HPDE6-E6E7 (cell line): Measurements from ENCODE around the gene DNAAF1.
"Not testable (repeated sequence)": the region's sequence is repeated elsewhere in the genome, so short reads cannot be mapped to it uniquely, and the experiment has no call there.

Experiments used
- DNase-seq: peaks from one replicate; pipeline ENCODE4 v3.0.0; 2011; ENCODE audit warnings: missing footprints; ENCODE audit errors: extremely low spot score

The DNAAF1 gene

DNA sequence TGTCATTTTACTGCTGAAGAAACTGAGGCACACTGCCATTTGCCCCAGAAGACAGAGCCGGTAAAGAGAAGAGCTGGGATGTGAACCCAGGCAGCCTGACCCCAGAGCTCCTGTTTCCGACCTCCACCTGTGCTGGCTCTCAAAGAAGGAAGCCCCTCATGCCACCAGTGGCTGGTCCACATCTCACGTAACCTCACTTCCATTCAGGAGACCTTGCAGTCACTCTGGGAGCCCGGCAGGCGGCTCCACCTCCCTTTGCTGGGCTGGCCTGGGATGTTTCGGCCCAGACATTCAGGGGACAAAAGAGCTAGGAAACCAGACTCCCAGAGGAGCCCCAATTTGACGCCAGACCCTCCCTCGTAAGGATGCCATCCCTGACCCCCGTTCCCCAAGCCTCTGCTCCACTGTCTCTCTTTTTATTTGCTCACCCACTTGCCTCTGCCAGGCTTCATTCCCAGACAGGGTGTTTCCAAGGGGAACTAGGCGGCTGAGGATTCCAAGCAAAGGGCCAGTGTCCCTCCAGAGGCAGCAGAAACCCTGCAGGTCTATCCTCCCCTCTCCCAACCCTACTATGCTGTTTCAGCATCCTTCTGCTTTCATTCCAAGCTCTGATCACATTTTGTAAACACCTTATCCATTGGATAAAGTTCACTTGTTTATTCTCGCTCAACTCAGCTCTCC, 38.9 kb downstream of the DNAAF1 start:
- DNase-seq, result no peak

DNA sequence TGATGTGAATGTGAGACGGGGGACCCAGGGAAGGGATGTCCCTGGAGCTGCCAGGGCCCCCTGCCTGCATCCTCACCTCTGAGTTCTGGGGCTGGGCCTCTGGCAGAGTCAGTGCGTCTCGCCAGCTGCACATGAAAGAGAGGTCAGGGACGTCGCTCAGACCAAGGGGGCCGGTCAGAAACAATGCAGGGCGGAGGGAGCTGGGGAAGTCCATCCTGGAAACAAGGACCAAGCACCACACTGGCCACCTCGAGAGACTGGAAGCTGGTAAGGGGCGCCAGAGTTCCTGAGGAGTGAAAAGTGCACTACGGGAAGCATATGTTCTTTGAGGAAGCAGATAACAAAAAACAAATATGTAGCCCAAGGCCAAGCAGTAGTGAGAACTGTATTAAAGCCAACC, 39.7 kb downstream of the DNAAF1 start:
- DNase-seq, result no peak

DNA sequence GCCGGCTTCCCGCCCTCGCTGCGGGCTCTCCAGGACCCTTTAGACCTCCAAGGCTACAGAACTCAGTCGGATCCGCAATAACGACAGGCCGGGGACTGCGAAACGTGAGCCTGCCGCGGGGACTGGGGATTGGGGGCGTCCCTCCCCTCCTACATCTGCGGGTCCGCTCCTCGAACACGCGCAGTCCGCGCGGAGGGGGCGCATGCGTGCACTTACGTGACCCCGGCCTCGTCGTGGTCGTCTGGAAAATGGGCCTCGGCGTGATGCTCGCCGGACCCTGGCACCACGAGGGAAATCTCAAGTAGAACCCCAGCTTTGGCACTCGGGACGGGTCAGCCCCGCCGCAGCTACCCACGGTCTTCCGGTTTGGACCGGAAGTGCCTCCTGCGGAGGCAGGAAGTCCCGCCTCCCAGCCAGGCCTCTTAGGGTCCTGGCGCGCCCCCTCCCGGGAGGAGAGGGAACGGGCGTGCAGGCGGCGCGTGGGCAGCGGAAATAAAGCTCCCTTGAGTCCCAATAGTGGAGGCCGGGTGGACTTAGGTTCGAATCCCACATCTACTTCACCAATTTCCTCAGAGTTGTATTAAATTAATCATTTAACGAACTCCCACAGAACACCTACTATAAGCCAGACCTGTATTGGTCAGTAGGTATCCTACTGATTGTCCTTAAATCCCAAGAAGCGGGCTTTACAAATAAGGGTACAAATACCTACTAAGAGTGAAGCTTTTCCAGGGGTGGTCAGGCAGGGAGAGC, 41.8 kb downstream of the DNAAF1 start, which contains the start of gene TAF1C:
Gene TAF1C (minus strand): TSS at position 373 of the 753 bp plus-strand sequence. CDS start 2,069 bp downstream, outside the sequence.
- DNase-seq, result peak; percentile 96

DNA sequence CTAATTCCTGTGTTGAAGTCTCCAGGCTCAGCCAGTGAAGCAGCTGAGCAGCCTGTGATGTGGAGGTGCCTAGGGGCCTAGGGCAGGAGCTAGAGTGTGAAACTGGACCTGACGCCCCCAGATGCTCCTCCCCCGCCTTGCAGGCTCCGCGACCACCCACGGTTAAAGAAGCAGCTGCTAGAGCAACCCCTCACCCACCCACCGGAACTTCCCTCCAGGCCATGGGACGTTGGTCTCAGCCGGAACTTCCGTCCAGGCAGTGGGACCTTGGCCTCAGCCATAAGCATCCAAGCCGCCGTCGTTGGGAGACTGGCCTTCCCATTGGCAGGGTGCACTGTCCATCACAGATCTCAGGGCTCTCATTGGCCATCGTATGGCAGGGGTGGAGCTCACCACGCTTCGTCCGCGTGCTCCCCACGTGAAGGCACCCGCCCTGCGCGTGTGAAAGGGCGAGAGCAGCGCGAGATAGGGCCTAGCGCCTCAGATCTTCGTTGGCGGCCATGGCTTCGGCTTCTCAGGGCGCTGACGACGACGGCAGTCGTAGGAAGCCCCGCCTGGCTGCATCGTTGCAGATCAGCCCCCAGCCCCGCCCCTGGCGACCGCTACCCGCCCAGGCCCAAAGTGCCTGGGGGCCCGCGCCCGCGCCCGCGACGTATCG, 45.8 kb downstream of the DNAAF1 start, which contains the start of gene ADAD2:
Gene ADAD2 (plus strand): TSS at position 427 of the 658 bp plus-strand sequence. CDS start 74 bp downstream, at position 501.
- DNase-seq, result no peak

DNA sequence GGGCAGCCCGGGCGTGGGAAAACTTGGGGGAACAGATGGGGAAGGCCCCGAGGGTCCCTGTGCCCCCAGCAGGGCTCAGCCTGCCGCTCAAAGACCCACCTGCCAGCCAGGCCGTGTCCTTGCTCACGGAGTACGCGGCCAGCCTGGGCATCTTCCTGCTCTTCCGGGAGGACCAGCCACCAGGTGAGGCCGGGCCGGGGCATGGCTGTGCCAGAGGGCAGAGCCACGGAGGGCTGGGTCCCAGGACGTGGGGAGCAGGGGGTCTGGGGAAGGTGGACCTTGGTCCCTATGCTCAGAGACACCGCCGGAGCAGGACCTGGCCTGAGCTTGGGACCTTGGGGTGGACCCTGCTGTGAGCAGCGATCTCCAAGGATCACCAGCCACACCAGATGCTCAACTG, 46.4 kb downstream of the DNAAF1 start:
- no peak for DNase-seq

DNA sequence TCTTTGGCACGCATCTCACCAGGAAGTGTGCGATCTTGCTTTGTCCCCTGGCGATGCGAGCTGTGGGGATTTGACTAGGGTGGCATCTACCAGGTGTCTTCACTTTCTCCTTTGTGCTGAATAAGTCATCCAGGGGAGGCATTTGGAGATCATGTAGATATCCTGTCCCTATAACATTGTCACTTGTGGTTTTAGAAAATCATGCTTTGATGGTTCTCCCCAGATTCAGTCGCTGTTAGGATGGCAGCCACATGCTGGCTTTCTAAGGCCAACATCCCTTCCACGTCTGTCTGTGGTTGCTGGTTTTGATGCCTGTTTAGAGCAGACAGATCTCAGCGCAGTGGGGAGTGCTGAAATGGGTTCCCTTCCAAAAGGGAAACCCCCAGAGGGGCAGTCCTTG, 48.4 kb downstream of the DNAAF1 start:
- no peak for DNase-seq

DNA sequence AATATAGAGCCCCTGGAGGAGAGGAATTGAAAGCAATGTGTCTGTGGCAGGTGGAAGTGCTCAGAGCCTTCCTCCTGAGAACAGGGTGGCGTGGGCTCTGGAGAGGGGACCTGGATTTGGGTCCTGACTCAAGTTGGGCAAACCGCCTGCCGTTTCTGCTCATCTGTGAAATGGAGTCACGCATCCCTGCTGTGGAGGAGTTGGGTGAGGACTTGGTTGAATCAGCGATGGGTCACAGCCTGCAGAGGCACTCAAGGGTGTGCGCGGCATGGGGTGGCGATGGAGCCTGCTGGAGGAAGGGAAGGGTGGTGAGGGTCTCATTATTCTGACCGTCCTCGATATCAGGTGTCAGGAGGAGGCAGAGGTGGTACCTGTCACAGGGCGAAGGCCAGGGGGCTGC, 48.9 kb downstream of the DNAAF1 start:
- no peak for DNase-seq

DNA sequence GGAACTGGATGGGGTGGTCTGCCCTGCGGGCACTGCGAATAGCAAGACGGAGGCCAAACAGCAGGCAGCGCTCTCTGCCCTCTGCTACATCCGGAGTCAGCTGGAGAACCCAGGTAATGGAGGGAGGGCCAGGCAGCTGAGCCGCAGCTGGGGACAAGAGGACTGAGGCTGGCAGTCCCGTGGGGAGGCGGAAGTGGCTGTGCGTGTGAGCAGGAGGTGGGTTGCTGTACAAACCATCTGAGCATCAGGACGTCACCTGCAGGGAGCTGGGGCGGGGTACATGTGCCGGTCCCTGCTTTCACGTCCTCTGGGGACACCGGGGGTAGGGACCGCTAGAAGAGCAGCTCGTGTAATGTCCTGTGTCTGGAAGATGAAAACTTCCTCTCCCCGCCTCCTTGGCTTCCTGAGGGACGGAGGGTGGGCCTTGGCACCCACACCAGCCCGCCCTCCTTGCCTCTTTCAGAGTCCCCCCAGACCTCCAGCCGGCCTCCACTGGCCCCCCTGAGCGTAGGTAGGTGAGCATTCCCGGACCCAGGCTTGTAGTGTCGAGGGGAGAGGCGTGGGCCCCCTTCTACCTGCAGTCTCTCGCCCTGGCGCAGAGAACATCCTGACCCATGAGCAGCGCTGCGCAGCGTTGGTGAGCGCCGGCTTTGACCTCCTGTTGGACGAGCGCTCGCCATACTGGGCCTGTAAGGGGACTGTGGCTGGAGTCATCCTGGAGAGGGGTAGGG, 49.5 kb downstream of the DNAAF1 start:
- DNase-seq, result no peak

DNA sequence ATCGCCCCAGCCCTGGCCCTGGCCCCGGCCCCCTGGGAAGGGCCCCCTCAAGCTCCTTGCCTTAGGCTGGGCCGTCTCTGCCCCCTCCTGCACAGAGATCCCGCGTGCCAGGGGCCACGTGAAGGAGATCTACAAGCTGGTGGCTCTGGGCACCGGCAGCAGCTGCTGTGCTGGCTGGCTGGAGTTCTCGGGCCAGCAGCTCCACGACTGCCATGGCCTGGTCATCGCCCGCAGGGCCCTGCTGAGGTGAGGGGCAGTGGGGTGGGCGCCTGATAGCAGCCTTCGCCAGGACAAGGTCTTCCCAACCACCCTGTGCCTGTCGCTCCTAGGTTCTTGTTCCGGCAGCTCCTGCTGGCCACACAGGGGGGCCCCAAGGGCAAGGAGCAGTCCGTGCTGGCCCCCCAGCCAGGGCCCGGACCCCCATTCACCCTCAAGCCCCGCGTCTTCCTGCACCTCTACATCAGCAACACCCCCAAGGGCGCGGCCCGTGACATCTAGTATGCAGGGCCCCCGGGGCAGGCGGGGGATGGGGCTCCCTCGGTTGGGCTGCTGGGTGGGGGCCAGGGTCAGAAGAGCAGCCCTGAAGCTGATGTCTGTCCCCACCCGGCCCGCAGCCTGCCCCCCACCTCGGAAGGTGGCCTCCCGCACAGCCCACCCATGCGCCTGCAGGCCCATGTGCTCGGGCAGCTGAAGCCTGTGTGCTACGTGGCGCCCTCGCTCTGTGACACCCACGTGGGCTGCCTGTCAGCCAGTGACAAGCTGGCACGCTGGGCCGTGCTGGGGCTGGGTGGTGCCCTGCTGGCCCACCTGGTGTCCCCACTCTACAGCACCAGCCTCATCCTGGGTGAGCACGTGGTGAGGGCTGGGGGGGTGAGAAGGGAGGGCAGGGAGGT, 50.3 kb downstream of the DNAAF1 start:
- DNase-seq, result no peak

DNA sequence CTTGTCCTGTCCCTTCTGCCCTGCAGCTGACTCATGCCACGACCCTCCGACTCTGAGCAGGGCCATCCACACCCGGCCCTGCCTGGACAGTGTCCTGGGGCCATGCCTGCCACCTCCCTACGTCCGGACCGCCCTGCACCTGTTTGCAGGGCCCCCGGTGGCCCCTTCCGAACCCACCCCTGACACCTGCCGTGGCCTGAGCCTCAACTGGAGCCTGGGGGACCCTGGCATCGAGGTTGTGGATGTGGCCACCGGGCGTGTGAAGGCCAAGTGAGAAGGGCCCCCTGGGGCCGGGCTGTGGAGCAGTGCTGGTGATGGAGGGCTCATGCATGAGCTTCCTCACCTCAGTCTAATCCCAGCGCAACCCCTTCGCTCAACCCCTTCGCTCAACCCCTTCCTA, 51.0 kb downstream of the DNAAF1 start:
- DNase-seq, result no peak

DNA sequence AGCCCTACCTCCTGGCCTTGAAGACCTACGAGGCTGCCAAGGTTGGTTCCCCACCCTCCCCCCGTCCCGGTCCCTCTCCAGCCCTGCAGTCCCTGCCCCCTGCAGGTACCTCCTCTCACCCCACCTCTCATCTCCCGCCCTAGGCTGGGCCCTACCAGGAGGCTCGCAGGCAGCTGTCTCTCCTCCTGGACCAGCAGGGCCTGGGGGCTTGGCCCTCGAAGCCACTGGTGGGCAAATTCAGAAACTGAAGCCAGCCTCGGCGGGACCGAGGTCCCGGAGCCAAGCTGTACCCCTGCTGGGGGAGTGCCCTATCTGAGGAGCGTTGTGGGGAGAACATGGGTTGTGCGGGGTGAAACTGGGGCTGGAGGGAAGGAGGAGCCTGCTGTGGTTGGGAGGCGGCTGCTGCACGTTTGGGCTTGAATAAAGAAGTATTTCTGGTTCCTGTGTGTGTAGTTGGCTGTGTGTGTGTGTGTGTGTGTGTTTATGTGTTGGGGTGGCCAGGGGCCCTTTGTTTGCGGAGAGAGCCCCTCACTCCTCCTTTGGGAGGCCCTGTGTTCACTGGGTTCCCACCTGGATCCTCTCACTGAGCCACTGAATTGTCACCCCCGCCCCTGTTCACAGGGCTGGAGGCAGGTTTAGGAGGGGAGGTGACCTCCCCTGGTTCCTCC, 51.8 kb downstream of the DNAAF1 start:
- peak; percentile 92 for DNase-seq

DNA sequence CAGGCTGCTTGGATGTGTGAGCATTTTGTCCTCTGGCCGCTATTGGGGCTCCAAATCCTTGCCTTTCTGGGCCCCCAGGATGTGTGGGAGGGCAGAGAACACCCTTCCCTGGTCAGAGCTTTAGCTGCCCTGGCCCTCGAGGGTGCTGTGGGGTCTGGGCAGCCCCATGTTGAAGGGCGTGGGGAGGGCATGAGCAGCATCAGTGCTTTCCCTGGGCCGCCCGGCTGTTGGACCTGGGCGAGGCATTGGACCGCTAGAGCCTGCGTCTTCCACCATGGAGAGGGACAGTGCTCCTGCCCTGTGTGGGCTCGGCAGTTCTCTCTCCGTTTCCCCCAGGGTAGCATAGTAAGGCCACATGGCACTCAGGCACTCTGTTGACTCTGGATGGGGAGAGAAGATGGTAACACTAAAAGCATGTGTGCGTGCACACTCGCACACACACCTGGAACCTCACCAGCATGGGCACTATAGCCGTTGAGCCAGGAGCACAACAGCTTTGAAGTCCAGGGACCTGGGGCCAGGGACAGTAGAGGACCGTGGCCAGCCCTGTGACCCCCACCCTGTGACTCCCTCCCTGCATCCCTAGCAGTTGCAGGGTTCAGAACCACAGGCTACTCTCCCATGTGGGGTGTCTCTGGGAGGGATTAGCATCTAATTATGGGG, 52.5 kb downstream of the DNAAF1 start:
- no peak for DNase-seq

DNA sequence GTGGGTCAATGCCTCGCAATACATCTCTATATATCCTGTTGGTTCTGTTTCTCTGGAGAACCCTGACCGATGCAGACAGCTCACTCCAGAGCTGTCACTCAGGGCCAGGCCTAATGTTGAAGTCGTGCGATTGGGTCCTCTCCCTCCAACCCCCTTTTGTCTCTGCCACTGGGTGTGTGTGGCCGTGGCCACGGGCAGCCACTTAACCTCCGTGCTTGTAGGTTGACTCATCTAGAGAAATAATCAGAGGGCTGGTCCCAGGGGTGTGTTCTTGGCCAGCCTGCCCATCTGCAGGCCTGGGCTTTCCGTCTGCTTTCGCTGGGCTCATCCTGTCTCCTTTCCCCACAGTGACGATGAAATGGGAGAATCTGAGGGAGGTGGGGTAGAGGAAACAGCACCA, 53.3 kb downstream of the DNAAF1 start:
- DNase-seq, result peak; percentile 64

DNA sequence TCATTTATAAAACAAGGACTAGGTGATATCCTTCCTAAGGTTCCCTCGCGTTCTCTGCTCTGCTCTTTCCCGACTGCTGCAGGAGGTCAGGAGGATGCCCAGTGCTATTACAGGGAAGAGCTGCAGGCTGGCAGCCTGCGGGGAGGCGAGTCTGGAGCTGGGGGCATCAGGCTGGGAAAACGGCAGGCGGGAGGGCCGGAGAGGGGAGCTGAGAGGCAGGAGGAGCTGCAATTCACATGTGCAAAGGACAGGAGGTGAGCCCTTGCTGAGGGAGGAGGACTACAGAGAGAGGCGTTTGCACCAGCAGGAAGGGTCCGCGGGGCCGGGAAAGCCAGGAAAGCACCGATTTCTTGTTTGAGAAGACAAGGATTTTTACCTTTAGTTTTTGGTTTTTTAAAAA, 54.0 kb downstream of the DNAAF1 start:
- DNase-seq, result no peak

DNA sequence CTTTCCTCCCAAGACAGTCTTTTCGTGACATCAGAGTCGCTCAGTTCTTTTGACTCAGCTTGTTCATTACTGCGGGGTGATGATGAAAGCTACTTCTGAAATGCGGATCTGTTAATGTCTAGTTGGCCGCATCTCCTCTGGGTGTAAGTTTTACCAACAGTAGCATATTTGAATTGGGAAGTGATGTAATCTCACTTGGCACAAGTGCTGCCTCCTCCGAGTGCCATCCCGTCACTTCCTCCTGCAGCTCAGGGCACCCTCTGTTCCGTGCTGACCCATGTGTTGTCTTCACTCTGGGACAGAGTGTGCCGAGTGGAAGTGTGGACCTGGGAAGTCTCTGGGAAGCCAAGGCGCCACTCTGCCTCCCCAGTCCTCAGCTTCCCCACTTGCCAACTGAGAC, 54.8 kb downstream of the DNAAF1 start:
- no peak for DNase-seq

DNA sequence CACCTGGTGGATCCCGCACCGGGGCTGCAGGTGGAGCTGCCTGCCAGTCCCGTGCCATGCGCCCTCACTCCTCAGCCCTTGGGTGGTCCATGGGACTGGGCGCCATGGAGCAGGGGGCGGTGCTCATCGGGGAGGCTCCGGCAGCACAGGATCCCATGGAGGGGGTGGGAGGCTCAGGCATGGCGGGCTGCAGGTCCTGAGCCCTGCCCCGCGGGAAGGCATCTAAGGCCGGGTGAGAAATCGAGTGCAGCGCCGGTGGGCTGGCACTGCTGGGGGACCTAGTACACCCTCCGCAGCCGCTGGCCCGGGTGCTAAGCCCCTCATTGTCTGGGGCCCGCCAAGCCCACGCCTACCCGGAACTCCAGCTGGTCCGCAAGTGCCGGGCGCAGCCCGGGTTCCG, 59.4 kb downstream of the DNAAF1 start:
- DNase-seq, result not testable (repeated sequence)

DNA sequence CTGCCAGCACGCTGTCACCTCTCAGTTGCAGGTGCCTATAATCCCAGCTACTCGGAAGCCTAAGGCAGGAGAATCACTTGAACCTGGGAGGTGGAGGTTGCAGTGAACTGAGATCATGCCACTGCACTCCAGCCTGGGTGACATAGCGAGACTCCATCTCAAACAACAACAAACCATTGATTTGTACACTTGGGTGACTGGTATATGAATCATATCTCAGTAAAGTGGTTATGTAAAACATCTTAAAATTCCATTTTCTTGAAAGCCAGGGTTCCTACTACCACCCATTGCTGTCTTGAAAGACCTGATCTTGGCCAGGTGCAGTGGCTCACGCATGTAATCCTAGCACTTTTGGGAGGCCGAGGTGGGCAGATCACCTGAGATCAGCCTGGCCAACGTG, 60.0 kb downstream of the DNAAF1 start:
- not testable (repeated sequence) for DNase-seq

DNA sequence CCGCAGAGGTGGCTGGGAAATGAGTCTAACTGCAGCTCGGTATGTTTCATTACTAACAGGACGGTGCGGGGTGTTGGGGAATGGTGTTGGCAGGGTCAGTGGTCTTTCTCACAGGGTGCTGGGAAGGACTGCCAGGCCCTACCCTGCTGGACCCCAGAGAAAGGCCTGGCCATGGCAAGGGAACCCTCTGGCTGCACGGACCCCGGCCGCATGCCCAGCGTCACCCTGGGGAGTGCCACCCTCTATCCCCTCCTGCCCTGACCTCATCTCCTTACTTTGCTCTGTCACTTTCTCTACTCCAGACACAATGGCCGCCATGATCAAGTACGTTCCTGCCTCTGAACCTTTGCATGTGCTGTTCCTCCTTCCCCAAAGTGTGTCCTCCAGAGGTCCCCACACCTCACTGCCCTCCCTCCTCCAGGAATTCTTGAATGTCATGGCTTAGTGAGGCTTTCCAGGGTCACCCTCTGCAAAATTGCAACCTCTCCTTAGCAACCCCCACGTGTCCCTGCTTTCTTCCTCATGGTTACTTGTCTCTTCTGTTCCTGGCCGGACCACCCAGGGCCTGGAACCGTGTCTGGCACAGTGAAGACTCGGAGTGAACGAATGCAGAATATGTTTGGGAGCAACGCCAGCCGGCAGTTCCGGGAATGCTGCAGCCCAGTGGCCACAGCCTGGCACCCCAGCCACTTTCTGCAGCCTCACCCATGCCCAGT, 61.0 kb downstream of the DNAAF1 start:
- DNase-seq, result no peak

DNA sequence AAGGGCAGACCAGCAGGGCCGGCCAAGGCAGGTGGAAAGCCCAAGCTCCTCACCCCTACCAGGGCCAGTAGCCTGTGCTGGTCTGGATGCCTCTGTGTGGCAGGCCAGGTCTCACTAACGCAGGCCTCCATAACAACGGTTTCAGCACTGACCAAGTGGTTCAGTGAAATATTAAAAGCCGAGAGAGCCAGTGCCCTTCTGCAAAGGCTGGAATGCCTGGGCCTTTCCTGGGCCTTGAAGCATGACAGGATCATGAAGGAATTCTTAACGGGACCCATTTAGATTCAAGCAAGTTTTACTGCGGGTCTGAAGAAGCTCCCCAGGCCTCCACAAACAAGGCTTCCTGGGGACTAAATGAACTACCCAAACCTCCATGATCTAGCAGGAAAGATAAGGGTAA, 62.1 kb downstream of the DNAAF1 start:
- DNase-seq, result no peak
